GM21390 (cell line): Measurements from ENCODE around the gene CLSTN2.

Experiments used
- ATAC-seq: cut with Tn5 transposase; IDR thresholded peaks from one replicate; pipeline ENCODE4 v1.9.1; 2021; ENCODE audit not compliant: unreplicated experiment

The CLSTN2 gene

GRCh38 chr3:139941580-139941979 lies 6.6 kb downstream of the CLSTN2 start:
- no peak for ATAC-seq

- ATAC-seq = no peak
Measured at GRCh38 chr3:139944256-139944910, 9.4 kb downstream of the CLSTN2 start.

- ATAC-seq = no peak
Measured at GRCh38 chr3:139945386-139945785, 10.4 kb downstream of the CLSTN2 start.

- no peak for ATAC-seq
Measured at GRCh38 chr3:139945942-139946341, 11.0 kb downstream of the CLSTN2 start.

- ATAC-seq = no peak
Measured at GRCh38 chr3:139948467-139948866, 13.5 kb downstream of the CLSTN2 start.

GRCh38 chr3:139948898-139949297 lies 13.9 kb downstream of the CLSTN2 start:
- ATAC-seq = no peak

- no peak for ATAC-seq
Measured at GRCh38 chr3:139953131-139953910, 18.3 kb downstream of the CLSTN2 start.

GRCh38 chr3:139954146-139954860 lies 19.3 kb downstream of the CLSTN2 start:
- no peak for ATAC-seq

GRCh38 chr3:139957844-139958243 lies 22.9 kb downstream of the CLSTN2 start:
- no peak for ATAC-seq

- no peak for ATAC-seq
Measured at GRCh38 chr3:139969386-139969785, 34.4 kb downstream of the CLSTN2 start.

GRCh38 chr3:139970526-139970925 lies 35.5 kb downstream of the CLSTN2 start:
- no peak for ATAC-seq

GRCh38 chr3:139974809-139975425 lies 39.9 kb downstream of the CLSTN2 start:
- ATAC-seq = no peak

- no peak for ATAC-seq
Measured at GRCh38 chr3:139975594-139976365, 40.8 kb downstream of the CLSTN2 start.

GRCh38 chr3:139978966-139979365 lies 44.0 kb downstream of the CLSTN2 start:
- ATAC-seq = no peak

- ATAC-seq = no peak
Measured at GRCh38 chr3:139979991-139980390, 45.0 kb downstream of the CLSTN2 start.

GRCh38 chr3:139982404-139982803 lies 47.4 kb downstream of the CLSTN2 start:
- no peak for ATAC-seq

GRCh38 chr3:139985576-139985975 lies 50.6 kb downstream of the CLSTN2 start:
- no peak for ATAC-seq

GRCh38 chr3:139987908-139988307 lies 52.9 kb downstream of the CLSTN2 start:
- ATAC-seq = no peak

- ATAC-seq = no peak
Measured at GRCh38 chr3:139988472-139989156, 53.6 kb downstream of the CLSTN2 start.

- no peak for ATAC-seq
Measured at GRCh38 chr3:139994891-139995290, 59.9 kb downstream of the CLSTN2 start.
